HUDEP-2 (cell line): ENCODE measurements around the gene CLIP3.
"Not testable (repeated sequence)": the region's sequence is repeated elsewhere in the genome, so short reads cannot be mapped to it uniquely, and the experiment has no call there.

Source experiments
- DNase-seq, 76 experiments: peaks; one replicate each; lab custom pipeline; 2025; ENCODE audit not compliant: unreplicated experiment in 76 of 76; lab: John Stamatoyannopoulos, UW

Gene CLIP3, protein sequence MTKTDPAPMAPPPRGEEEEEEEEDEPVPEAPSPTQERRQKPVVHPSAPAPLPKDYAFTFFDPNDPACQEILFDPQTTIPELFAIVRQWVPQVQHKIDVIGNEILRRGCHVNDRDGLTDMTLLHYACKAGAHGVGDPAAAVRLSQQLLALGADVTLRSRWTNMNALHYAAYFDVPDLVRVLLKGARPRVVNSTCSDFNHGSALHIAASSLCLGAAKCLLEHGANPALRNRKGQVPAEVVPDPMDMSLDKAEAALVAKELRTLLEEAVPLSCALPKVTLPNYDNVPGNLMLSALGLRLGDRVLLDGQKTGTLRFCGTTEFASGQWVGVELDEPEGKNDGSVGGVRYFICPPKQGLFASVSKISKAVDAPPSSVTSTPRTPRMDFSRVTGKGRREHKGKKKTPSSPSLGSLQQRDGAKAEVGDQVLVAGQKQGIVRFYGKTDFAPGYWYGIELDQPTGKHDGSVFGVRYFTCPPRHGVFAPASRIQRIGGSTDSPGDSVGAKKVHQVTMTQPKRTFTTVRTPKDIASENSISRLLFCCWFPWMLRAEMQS

DNA sequence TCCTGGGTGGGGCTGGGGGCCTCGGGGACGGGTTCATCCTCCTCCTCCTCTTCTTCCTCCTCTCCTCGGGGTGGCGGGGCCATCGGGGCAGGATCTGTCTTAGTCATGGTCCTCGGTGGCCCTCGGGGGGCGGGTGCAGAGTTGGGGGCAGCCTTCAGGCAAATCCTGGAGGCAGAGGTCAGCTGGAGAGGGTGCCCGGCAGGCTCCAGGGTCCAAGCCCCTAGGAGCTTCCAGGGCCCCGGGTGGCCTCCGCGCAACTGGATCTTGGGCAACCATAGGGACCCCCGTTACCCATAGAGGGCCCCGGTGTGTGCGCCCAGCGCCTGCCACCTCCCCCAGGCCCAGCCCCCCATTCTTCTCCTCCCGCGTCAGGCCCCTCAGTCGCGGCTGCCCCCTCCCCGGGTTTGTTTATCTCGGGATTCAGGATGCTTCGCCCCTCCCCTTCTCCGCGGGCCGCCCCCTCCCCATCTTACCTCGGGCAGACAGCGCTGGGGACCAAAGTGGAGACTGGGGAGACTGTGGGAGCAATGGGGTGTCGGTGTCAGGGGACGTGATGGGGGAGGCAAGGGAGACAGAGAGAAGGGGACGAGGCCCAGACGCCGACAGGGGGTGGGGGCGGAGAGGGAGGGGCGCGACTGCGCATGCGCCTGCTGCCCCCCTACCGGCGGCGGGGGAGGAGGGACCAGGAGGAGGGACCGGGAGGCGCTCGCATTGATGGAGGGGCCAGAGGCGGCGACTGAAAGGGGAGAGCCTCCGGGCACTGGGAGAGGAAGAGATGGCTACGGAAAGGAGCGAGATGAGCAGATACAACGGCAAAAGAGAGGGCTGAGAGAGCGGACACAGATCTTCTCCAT lies at the start of gene CLIP3:
TSS of gene CLIP3 (minus strand) at position 623 of the 854 bp plus-strand sequence. CDS start at position 107, 516 bp downstream.
- no peak for DNase-seq

DNA sequence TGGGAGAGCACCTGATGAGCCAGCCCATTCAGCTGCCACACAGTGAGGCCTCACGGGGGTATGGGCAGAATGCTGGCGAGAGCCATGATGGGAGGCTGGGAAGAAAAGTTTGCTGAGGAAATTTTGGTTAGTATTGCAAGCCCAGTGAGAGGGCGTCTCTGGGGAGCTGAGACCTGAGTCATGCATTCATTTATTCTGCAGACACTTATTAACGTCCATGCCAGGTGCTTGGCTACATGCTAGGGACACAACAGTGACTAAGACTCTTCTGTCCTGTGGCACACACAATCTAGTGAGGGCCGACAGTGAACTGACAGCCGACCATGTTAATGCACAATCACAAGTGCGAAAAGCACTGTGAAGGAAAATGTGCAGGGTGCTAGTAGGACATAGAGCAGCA lies 49.2 kb upstream of the CLIP3 start:
- DNase-seq: no peak

DNA sequence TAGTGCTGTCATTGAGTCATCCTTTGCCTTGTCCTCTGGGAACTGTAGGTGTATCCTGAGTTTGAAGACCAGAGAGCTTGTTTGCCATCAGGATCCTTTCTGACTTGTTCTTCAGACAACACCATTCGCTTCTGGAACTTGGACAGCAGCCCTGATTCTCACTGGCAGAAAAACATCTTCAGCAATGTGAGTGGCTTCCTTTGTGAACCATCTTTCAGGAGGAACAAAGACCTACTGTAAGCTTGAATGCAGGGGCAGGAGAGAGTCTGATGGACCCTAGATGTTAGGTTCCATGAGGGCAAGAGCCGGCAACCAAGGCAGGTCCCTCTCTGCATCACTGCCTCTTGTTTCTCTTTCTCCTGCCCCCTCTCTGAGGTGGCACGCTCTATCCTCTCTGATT lies 48.7 kb upstream of the CLIP3 start:
- no peak for DNase-seq

DNA sequence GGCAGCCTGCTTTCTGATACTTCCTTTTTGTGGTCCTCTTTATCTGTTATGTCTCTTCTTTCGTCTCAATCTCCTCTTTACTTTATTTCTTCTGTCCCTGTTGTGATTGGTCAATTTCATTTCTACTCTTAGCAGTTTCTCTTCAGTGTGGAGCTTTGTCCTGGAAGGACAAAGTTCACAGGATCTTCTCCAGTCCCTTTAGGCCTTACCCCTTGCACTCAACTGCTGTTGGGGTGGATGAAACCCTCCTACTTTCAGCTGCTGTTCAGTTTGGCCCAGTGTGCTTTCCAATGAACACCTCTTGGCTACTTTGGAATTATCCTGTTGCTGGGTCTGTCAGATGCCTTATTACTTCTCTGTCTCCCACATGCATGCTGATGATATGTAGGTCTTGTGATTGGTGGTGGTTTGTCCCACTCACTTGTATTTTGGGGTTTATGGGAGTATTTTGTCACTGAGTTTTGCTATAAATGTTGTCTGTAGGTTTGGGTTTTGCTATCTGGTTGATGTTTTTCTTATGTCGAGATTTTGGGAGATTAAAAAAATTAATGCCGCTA lies 46.8 kb upstream of the CLIP3 start:
- no peak for DNase-seq

DNA sequence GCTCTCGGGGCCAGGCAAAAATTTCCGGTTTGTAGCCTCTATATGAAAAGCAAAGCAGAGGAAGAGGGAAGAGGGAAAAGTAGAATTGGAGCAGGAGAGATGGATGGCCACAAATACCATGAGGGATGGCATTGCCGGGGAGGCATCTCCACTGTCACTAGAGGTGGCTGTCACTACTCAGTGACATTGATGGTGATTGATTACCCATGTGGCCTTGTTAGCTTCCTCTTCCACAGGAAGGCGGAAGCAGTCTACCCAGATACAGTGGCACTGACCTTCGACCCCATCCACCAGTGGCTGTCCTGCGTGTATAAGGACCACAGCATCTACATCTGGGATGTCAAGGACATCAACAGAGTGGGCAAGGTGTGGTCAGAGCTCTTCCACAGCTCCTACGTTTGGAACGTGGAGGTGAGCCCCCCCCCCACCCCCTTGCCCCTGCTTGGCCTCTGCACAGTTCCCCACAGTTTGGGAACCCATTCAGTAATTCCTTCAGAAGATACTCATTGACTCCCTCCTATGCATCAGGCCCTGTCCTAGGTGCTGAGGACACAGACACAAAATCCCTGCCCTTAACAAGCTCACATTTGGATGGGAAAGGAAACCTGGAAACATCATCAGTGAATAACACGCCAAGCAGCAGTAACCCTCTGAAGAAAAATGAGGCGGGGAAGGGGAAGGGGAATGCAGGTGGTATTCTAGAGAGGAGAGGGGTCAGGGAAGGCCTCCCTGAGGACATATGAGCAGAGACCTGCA lies 40.6 kb upstream of the CLIP3 start:
- no peak for DNase-seq

DNA sequence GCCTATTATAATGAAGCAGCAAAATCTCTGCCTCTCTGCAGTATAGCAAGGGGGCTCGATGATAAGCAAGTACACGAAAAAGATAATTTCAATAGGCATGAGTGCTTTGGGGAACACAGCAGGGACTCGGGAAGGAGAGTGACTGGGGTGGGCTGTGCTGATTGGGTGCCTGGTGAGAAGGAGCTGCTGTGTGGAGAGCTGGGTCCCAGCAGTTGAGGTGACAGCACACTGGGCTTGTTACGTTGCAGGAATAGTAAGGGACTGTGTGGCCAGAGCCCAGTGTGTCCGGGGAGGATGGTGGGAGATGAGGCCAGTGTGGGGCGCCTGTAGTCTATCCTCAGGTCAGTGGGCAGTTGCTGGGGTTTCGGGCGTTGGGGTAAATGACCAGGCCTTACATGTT lies 39.4 kb upstream of the CLIP3 start:
- DNase-seq: no peak

DNA sequence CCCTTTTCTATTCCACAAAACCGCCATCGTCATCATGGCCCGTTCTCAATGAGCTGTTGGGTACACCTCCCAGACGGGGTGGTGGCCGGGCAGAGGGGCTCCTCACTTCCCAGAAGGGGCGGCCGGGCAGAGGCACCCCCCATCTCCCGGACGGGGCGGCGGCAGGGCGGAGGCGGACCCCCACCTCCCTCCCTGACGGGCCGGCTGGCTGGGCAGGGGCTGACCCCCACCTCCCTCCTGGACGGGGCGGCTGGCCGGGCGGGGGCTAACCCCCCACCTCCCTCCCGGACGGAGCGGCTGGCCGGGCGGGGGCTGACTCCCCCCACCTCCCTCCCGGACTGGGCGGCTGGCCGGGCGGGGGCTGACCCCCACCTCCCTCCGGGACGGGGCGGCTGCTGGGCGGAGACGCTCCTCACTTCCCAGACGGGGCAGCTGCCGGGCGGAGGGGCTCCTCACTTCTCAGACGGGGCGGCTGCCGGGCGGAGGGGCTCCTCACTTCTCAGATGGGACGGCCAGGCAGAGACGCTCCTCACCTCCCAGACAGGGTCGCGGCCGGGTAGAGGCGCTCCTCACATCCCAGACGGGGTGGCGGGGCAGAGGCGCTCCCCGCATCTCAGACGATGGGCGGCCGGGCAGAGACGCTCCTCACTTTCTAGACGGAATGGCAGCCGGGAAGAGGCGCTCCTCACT lies 36.3 kb upstream of the CLIP3 start:
- DNase-seq: not testable (repeated sequence)

DNA sequence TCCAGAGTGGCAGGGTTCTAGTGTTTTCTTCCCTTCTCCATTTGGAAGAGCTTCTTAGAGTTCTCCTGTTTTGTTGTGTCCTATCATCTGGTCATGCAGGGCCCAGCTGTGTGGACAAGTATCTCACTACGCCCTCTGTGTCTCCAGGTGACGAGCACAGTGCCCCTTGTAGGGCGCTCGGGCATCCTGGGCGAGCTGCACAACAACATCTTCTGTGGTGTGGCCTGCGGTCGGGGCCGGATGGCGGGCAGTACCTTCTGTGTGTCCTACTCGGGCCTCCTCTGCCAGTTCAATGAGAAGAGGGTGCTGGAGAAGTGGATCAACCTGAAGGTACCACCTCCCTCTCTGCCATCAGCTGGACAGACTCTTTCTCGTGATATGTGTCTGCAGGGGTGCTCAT lies 35.0 kb upstream of the CLIP3 start:
- DNase-seq: no peak

DNA sequence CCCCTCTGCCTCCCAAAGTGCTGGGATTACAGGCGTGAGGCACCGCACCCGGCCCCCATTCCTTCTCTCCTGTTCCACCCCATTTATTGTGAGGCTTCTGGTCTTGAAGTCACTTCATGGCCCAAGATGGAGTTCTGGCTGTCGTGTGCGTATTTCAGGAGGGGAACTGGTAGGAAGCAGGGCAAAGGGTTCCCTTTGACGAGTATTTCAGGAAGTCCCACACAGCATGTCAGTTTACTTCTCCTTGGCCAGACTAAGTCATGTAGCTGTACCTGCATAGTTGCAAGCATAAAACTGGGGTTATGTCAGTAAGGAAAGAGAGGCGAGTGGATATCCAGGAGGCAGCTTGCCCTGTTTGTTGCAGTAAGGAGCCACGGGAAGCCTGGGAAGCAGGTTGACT lies 32.2 kb upstream of the CLIP3 start:
- DNase-seq: no peak

DNA sequence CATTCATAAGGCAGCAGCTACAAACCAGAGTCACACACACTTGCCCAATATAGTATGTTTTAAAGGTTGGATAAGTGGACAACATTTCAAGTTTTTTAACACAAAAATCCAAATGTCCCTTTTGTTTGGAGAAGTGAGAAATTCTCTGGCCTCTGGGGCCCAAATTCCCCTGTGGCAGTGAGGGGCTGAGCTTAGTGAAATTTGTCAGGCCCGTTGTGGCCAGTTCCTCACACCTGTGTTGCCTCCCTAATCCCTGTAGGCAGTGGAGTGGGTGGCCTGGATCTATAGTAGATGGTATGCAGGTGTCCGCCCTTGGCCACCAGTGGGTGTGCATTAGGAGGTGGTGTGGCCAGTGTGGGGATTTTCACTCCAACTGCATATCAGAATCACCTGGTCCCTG lies 28.7 kb upstream of the CLIP3 start:
- DNase-seq: no peak

DNA sequence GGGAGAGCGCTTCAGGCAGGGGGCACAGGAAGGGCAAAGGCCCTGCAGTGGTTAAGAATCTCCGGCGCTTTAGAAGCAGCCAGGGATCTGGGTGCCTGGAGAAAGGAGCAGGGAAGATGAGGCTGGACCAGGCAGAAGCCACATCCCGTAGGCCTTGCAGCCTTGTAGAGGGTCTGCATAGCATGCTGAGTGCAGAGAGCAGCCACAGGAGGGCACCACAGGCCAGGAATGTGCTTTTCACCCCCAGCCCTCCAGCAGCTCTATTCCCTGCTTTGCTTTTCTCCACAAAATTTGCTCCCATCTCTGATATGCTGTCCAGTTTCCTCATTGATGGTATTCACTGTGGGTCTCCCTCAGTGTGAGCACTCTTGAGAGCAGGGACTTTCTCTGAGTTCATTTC lies 27.8 kb upstream of the CLIP3 start:
- peak in 29 of 76 experiments; percentile 11 to 61 (median 30) for DNase-seq

DNA sequence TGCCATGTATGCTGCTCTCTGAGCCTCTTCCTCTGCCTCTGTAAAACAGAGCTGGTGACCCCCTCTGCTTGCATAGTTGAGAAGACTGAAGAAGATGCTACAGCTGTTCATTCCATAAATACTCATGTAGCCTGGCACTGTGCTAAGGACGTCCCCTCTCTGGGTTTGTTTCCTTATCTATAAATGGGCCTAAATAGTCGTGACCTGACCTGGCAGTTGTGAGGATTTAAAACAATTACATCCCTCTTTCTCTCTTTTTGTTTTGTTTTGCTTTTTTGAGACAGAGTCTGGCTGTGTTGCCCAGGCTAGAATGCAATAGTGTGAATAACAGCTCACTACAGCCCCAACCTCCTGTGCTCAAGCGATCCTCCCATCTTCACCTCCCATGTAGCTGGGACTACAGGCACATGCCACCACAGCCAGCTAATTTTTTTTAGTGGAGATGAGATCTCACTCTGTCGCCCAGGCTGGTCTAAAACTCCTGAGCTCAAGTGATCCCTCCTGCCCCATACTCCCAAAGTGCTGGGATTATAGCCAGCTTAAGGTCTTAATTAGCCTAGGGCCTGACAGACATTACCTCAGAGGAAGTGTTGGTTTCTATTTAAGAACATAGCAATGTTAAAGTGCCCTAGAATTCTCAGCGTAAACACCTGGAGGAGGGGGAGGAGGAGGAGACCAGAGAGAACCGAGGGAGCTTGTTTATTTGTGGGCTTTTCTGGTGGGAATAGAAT lies 26.7 kb upstream of the CLIP3 start:
- no peak for DNase-seq

DNA sequence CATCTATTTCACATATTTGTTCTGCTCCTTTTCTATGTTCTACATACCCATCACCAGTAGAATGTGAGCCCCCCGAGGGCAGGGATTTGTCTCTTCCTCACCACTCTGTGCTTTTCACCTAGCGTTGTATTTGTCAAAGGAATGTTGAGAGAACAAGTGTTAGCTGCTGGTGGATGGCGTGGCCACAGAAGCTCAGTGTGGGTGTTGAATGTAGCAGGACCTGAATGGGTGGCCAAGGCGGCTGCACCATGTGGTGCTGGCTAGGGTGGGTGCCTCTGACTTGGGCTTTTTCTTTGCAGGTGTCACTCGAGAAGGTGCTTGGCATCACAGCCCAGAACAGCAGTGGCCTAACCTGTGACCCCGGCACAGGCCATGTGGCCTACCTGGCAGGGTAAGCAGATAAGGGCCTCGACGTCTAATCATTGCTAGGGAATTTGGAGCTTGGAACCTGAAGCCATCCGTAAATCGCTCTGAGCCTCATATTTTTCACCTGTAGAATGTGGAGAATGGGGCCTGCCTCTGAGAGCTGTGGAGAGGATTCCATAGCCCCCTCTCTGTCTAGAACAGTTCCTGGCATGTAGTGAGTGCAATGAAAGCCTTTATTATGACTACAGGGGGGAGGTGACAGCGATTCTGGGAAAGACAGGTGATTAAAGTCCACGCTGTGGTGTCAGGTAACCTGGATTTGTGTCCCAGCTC lies 26.0 kb upstream of the CLIP3 start:
- no peak for DNase-seq

DNA sequence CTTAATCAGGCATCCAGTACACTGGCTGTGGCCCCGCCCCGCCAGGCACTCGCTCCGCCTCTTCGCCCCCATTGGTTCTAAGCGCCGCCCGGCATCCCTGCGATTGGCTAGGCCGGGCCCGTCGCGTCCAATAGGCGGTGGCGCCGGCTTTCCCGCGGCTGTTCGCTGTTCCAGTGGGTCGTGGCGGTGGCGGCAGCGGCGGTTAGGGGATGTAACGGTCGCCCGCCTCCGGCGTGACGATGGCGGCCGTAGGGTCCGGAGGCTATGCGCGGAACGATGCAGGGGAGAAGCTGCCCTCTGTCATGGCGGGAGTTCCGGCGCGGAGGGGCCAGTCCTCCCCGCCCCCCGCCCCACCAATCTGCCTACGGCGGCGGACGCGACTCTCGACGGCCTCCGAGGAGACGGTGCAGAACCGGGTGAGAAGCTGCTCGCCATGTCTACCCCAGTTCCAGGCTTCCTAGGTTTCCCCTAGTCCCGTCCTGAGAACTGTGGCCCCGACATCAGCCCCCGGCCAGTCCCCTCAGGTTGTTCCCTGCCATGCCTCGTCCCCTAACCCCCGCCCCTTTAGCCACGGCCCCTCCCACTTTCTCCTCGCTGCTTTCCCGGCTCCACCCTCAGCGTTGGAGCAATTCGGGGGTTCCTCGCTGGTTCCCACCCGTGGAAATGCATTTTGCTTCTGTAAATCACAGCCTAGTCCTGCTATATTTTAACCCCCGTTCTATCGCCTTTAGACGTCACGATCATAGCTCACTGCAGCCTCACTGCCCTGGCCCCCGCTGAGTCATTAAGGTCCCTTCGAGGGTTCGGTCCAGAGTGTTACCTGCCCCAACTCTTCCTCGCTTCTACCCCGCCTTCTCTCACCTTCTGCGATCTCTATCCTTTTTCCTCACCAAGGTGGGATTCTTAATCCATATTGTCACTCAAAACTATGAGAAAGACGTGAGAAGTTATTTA lies 22.3 kb upstream of the CLIP3 start, which contains the start of gene WDR62:
TSS of gene WDR62 (plus strand) at position 165 of the 954 bp plus-strand sequence. CDS start at position 240, 75 bp downstream.
- DNase-seq: peak in 75 of 76 experiments; percentile 79 to 100 (median 97)

DNA sequence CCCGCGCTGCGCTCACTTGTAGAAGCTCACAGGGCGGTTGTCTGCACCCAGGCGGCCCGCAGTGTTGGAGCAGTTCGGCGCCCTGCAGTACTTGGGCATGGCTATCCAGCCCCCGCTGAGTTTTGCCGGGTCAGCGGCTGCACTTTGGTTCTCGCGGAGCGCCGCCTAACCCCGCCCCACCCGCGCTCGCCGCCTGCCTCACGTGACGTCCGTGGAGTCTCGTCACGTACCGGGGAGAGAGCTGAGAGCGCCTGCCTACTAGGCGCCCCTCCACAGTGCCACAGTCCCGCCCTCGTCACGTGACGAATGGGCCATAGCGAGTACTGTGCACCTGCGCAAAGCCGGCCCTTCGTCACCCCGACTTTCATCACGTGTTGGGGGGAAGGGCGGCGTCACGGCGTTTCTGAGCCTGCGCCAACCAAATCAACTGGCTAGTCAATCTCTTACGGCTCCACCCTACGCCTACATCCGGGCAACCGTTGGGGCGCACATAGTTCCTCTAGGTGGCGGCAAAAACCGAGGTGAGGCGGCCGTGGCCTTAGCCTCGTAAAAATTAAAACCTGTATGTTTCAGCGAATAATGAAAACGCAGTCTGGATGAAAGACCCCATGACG lies 21.6 kb upstream of the CLIP3 start, which contains the start of gene THAP8:
TSS of gene THAP8 (minus strand) at position 167 of the 614 bp plus-strand sequence. CDS start at position 99, 68 bp downstream.
- DNase-seq: peak; percentile 95 to 100 (median 100)

DNA sequence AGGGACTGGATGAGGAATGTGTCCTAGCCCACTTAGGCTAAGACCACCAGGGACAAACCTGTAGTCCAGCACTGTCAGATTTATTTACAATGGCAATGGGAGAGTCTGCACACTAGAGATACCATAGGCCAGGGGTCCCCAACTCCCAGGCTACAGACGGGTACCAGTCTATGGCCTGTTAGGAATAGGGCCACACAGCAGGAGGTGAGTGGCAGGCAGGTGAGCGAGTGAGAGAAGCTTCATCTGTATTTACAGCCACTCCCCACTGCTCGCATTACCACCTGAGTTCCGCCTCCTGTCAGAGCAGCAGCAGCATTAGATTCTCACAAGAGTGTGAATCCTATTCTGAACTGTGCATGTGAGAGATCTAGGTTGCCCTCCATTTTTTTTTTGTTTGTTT lies 19.0 kb upstream of the CLIP3 start:
- DNase-seq: no peak

DNA sequence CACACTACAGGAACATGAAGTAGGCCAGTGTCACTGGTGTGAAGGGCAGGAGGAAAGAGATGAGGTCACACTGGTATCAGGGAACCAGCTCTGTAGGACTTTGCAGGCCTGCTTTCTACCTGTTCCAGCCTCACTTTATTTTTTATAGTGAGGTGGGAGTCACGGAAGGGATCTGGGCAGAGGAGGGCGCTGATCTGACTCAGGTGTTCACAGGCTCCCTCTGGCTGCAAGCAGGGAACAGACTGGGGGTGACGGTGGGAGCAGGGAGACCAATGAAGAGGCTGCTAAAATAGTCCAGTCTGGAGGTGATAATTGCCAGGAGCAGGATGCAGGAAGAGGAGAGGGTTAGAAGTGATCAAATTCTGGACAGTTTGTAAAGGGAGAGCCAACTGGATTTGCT lies 18.6 kb upstream of the CLIP3 start:
- DNase-seq: peak in 2 of 76 experiments; percentile 10 to 13
